H1 (cell line): ENCODE measurements around the gene C19orf53. TPM values are rescaled to one million over a fixed set of nuclear protein-coding genes. Genes with fewer than 3 reads are reported as not detected.

Experiments used
- CTCF ChIA-PET: fragments of 300-600 bp; sonication (Branson Sonifier 250); formaldehyde crosslinking; loops from one replicate; lab custom pipeline; 2021; ENCODE audit not compliant: partially characterized antibody; lab: Charles Lee
- POLR2A ChIA-PET: fragments of 300-600 bp; sonication (Branson Sonifier 250); formaldehyde crosslinking; loops from one replicate; lab custom pipeline; 2021; ENCODE audit warnings: inconsistent platforms; ENCODE audit not compliant: partially characterized antibody; lab: Charles Lee
- DNase-seq, 2 experiments: peaks; one replicate each; pipeline versions ENCODE4 v3.0.0 to v3.0.0-alpha.2; 2010 to 2022; ENCODE audit warnings: low spot score in 2 of 2, low read depth in 1 of 2, mixed read lengths in 1 of 2
- FAIRE-seq: peaks from 2 replicates; lab custom pipeline; 2011; peaks lifted over from hg19 to GRCh38; lab: Jason Lieb, UNC
- H2AFZ ChIP-seq: 2 replicates; pipeline ENCODE4 v1.8.1; 2012; ENCODE audit warnings: low read length, inconsistent platforms
- H2AK5ac ChIP-seq: 2 replicates; pipeline ENCODE4 v1.6.1; 2013; ENCODE audit warnings: low read depth, low read length
- H2BK120ac ChIP-seq: replicated peaks from 2 replicates; pipeline ENCODE3; 2013; ENCODE audit warnings: low read depth, low read length, inconsistent platforms
- H2BK12ac ChIP-seq: 2 replicates; pipeline ENCODE4 v1.6.1; 2013; ENCODE audit warnings: low read depth, low read length
- H2BK15ac ChIP-seq: 2 replicates; pipeline ENCODE4 v1.6.1; 2013; ENCODE audit warnings: low read length
- H2BK20ac ChIP-seq: 2 replicates; pipeline ENCODE4 v1.6.1; 2013; ENCODE audit warnings: low read length
- H2BK5ac ChIP-seq: 2 replicates; pipeline ENCODE4 v1.6.1; 2013; ENCODE audit warnings: low read depth, low read length
- H3K14ac ChIP-seq: 2 replicates; pipeline ENCODE4 v1.6.1; 2013; ENCODE audit warnings: inconsistent platforms; ENCODE audit not compliant: insufficient read length
- H3K18ac ChIP-seq: 2 replicates; pipeline ENCODE4 v1.6.1; 2013; ENCODE audit warnings: low read length; ENCODE audit errors: extremely low read depth
- H3K23ac ChIP-seq: 2 replicates; pipeline ENCODE4 v1.6.1; 2013; ENCODE audit warnings: inconsistent platforms; ENCODE audit not compliant: insufficient read length
- H3K23me2 ChIP-seq: 2 replicates; pipeline ENCODE4 v1.6.1; 2013; ENCODE audit warnings: low read depth, low read length
- H3K27ac ChIP-seq: 2 replicates; pipeline ENCODE4 v1.6.1; 2011; ENCODE audit warnings: low read depth, low read length, inconsistent platforms
- H3K27me3 ChIP-seq, 4 experiments: replicated peaks in 1 of 4; 1 replicate in 1 of 4; 2 replicates in 3 of 4; pipeline versions ENCODE4 v1.6.1 to v1.8.1; 2011 to 2013; ENCODE audit warnings: low read length in 3 of 4, mild to moderate bottlenecking in 3 of 4, inconsistent platforms in 2 of 4, mixed read lengths in 2 of 4, moderate library complexity in 1 of 4; ENCODE audit not compliant: control insufficient read depth in 3 of 4, insufficient read depth in 3 of 4; ENCODE audit errors: extremely low read depth in 1 of 4
- H3K36me3 ChIP-seq, 4 experiments: 2 replicates each; pipeline versions ENCODE4 v1.6.1 to v1.8.1; 2011 to 2013; ENCODE audit warnings: mild to moderate bottlenecking in 4 of 4, low read length in 3 of 4, moderate library complexity in 2 of 4, control low read depth in 1 of 4, inconsistent platforms in 1 of 4; ENCODE audit not compliant: insufficient read depth in 4 of 4, control insufficient read depth in 2 of 4
- H3K4ac ChIP-seq: replicated peaks from 2 replicates; pipeline ENCODE3; 2013; ENCODE audit warnings: low read length, low read depth, mixed read lengths, inconsistent platforms; ENCODE audit not compliant: insufficient read length
- H3K4me1 ChIP-seq, 4 experiments: replicated peaks in 1 of 4; 1 replicate in 1 of 4; 2 replicates in 3 of 4; pipeline versions ENCODE4 v1.6.1 to v1.8.1; 2011 to 2013; ENCODE audit warnings: low read length in 3 of 4, inconsistent platforms in 2 of 4, mixed read lengths in 1 of 4; ENCODE audit not compliant: insufficient read depth in 4 of 4, control insufficient read depth in 3 of 4
- H3K4me2 ChIP-seq, 2 experiments: 2 replicates each; pipeline versions ENCODE4 v1.6.1 to v1.8.1; 2011 to 2013; ENCODE audit warnings: low read depth in 2 of 2, low read length in 2 of 2, control low read depth in 1 of 2, inconsistent platforms in 1 of 2, mild to moderate bottlenecking in 1 of 2; ENCODE audit not compliant: insufficient read depth in 1 of 2
- H3K4me3 ChIP-seq, 4 experiments: fragments of 200-600, 300-600 bp in 1 of 4; sonication (generic), shearing (Covaris generic), sonication (Bioruptor Twin) in 1 of 4; 2 replicates each; pipeline versions ENCODE4 v1.5.1 to v1.8.1; 2011 to 2016; ENCODE audit warnings: low read length in 4 of 4, low read depth in 3 of 4, control low read depth in 2 of 4, inconsistent platforms in 2 of 4, mild to moderate bottlenecking in 2 of 4, mixed read lengths in 1 of 4, moderate library complexity in 1 of 4; ENCODE audit not compliant: insufficient read depth in 2 of 4; ENCODE audit errors: extremely low read depth in 1 of 4
- H3K56ac ChIP-seq: replicated peaks from 2 replicates; pipeline ENCODE3; 2013; ENCODE audit warnings: low read depth, mild to moderate bottlenecking, mixed read lengths, low read length, inconsistent platforms; ENCODE audit not compliant: insufficient read length
- H3K79me1 ChIP-seq: 2 replicates; pipeline ENCODE4 v1.6.1; 2013; ENCODE audit warnings: low read depth, low read length, control low read depth
- H3K79me2 ChIP-seq, 2 experiments: 2 replicates each; pipeline versions ENCODE4 v1.6.1 to v1.8.1; 2012 to 2013; ENCODE audit warnings: low read length in 2 of 2, mild to moderate bottlenecking in 2 of 2, inconsistent platforms in 1 of 2; ENCODE audit not compliant: insufficient read depth in 2 of 2, control insufficient read depth in 1 of 2
- H3K9ac ChIP-seq, 4 experiments: replicated peaks in 1 of 4; 1 replicate in 1 of 4; 2 replicates in 3 of 4; pipeline versions ENCODE4 v1.6.1 to v1.8.1; 2011 to 2013; ENCODE audit warnings: low read depth in 3 of 4, low read length in 3 of 4, control low read depth in 2 of 4, mild to moderate bottlenecking in 2 of 4, moderate library complexity in 2 of 4, inconsistent platforms in 1 of 4; ENCODE audit errors: extremely low read depth in 1 of 4
- H3K9me3 ChIP-seq, 2 experiments: 2 replicates each; pipeline versions ENCODE4 v1.6.1 to v1.8.1; 2012 to 2013; ENCODE audit warnings: mild to moderate bottlenecking in 2 of 2, moderate library complexity in 2 of 2, control low read depth in 1 of 2, inconsistent platforms in 1 of 2, low read depth in 1 of 2, low read length in 1 of 2, mixed read lengths in 1 of 2; ENCODE audit not compliant: insufficient read depth in 2 of 2
- H4K20me1 ChIP-seq, 2 experiments: replicated peaks in 1 of 2; 2 replicates each; pipeline versions ENCODE3 to v1.8.1; 2011 to 2013; ENCODE audit warnings: inconsistent platforms in 2 of 2, low read length in 2 of 2, mild to moderate bottlenecking in 1 of 2; ENCODE audit not compliant: insufficient read depth in 2 of 2, control insufficient read depth in 1 of 2
- H4K5ac ChIP-seq: 2 replicates; pipeline ENCODE4 v1.6.1; 2013; ENCODE audit warnings: low read length, low read depth, mixed read lengths, inconsistent platforms; ENCODE audit not compliant: insufficient read length
- H4K8ac ChIP-seq: 2 replicates; pipeline ENCODE4 v1.8.0; 2013; ENCODE audit warnings: mild to moderate bottlenecking, moderate library complexity, low read length, inconsistent platforms; ENCODE audit not compliant: insufficient read depth; ENCODE audit errors: extremely low read depth
- H4K91ac ChIP-seq: replicated peaks from 2 replicates; pipeline ENCODE3; 2013; ENCODE audit warnings: low read length, mixed read lengths, inconsistent platforms; ENCODE audit not compliant: insufficient read length
- CEBPB ChIP-seq: IDR thresholded peaks from 2 replicates; pipeline ENCODE4 v1.6.1; 2012; ENCODE audit warnings: low read depth, low read length
- MAFK ChIP-seq: IDR thresholded peaks from 2 replicates; pipeline ENCODE4 v1.6.1; 2012; ENCODE audit warnings: low read depth, mild to moderate bottlenecking, improper control_type of control experiment, low read length
- whole genome bisulfite sequencing, 2 experiments: shearing (Covaris generic) in 1 of 2; methylation state at CpG; one replicate each; pipeline versions ENCODE4 v1.1.6 to v1.1.7; 2013 to 2015; ENCODE audit warnings: low lambda C conversion rate in 2 of 2, mixed read lengths in 2 of 2, inconsistent platforms in 1 of 2, low coverage in 1 of 2, missing lambda C conversion rate in 1 of 2; ENCODE audit not compliant: insufficient replicate concordance in 2 of 2, insufficient coverage in 1 of 2, insufficient read length in 1 of 2; ENCODE audit errors: extremely low coverage in 1 of 2, missing lambda C conversion rate in 1 of 2; 5-methylcytosine and 5-hydroxymethylcytosine counted together
- polyA plus RNA-seq, 7 experiments: library from polyadenylated mRNA; depleted of rRNA in 3 of 7; stranded (reverse) in 5 of 7; unstranded in 2 of 7; fragments of >200 nt in 5 of 7; fragments of 200-250 nt in 2 of 7; gene quantifications; 1 replicate in 5 of 7; 2 replicates in 1 of 7; 4 replicates in 1 of 7; pipeline versions ENCODE4 v1.2.1 to v1.2.3, GENCODE V29; 2011 to 2013; ENCODE audit warnings: missing spikeins in 2 of 7, mixed read lengths in 2 of 7
- total RNA-seq: library from RNA; stranded (reverse); fragmentation: NEBNext Ultra II Directional; extraction: Animal tissue kit (Norgen Biotek cat#: 25700); gene quantifications from 2 replicates; pipeline ENCODE4 v1.2.1, GENCODE V29; 2021

Gene C19orf53
- total and polyA plus RNA-seq, 2 of the 8 experiments (the other 6 are each of a cell fraction or from before 2014, with no cell fraction given) = 104 to 169 TPM

DNA sequence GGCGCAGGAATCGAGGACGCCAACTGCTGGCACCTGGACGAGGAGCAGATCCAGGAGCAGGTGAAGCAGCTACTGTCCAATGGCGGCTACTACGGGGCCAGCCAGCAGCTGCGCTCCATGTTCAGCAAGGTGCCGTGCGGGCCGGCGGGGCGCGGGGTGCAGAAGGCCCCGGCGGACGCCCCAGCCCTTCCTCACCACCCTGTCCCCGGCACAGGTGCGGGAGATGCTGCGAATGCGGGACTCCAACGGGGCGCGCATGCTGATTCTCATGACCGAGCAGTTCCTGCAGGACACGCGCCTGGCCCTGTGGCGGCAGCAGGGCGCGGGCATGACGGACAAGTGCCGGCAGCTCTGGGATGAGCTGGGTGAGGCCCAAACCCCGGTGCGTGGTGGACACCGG is 34.6 kb downstream of the C19orf53 start:
- H2BK12ac ChIP-seq = no peak overlapping the region
- no peak overlapping the region for H3K4ac ChIP-seq
- H3K79me2 ChIP-seq = no peaks in the 10 kb centered on the region
- no peak overlapping the region for H4K5ac ChIP-seq
- no peak overlapping the region for H3K23ac ChIP-seq
- no peaks in the 10 kb centered on the region for H3K79me1 ChIP-seq
- no peak overlapping the region for H3K14ac ChIP-seq
- FAIRE-seq = no peak
- POLR2A ChIA-PET = interaction anchor here (1.1 to 2.4 kb wide), 5 partner anchors 8 to 38 kb away, joined by 3 to 10 read pairs (median 6); no protein-coding TSS in a partner anchor
- no peak overlapping the region for H3K4me3 ChIP-seq
- H2AFZ ChIP-seq = no peak overlapping the region
- no peaks in the 10 kb centered on the region; a peak in 1 of 7 replicates for H3K4me1 ChIP-seq
- no peak for DNase-seq
- H3K36me3 ChIP-seq = peaks cover 5 to 35% (median 19%) of the 10 kb centered on the region in 4 experiments; a peak in 5 of 8 replicates
- no peak overlapping the region for H2BK15ac ChIP-seq
- H4K91ac ChIP-seq = no peak overlapping the region
- WGBS, 2 experiments = 92% methylated on average over 28 of the region's 34 CpGs; no CpG with 5 or more reads in 1 of the 2 experiments
- H2BK20ac ChIP-seq = no peak overlapping the region
- no peak overlapping the region for H2AK5ac ChIP-seq
- no peak overlapping the region for H4K8ac ChIP-seq
- CTCF ChIA-PET = interaction anchor here (0.7 to 2.2 kb wide), 4 partner anchors 11 to 53 kb away, joined by 3 to 6 read pairs (median 5); no protein-coding TSS in a partner anchor
- no peak overlapping the region for H3K56ac ChIP-seq
- H3K4me2 ChIP-seq = no peak overlapping the region
- no peak overlapping the region for H3K18ac ChIP-seq
- H3K23me2 ChIP-seq = peaks cover 4% of the 10 kb centered on the region; the same call in 1 of the 2 replicates
- no peaks in the 10 kb centered on the region for H3K9me3 ChIP-seq
- H3K27ac ChIP-seq = no peak overlapping the region
- H2BK120ac ChIP-seq = no peak overlapping the region
- H3K27me3 ChIP-seq = no peaks in the 10 kb centered on the region
- no peak overlapping the region for H3K9ac ChIP-seq
- H4K20me1 ChIP-seq = peaks cover 2 to 16% of the 10 kb centered on the region in 2 experiments
- no peak overlapping the region for H2BK5ac ChIP-seq
- no peak for TF ChIP-seq MAFK
- no peak for TF ChIP-seq CEBPB
